ENCODE measurements around the gene YIPF3.
"Not testable (repeated sequence)": the region's sequence is repeated elsewhere in the genome, so short reads cannot be mapped to it uniquely, and the experiment has no call there.

YIPF3 gene

DNA sequence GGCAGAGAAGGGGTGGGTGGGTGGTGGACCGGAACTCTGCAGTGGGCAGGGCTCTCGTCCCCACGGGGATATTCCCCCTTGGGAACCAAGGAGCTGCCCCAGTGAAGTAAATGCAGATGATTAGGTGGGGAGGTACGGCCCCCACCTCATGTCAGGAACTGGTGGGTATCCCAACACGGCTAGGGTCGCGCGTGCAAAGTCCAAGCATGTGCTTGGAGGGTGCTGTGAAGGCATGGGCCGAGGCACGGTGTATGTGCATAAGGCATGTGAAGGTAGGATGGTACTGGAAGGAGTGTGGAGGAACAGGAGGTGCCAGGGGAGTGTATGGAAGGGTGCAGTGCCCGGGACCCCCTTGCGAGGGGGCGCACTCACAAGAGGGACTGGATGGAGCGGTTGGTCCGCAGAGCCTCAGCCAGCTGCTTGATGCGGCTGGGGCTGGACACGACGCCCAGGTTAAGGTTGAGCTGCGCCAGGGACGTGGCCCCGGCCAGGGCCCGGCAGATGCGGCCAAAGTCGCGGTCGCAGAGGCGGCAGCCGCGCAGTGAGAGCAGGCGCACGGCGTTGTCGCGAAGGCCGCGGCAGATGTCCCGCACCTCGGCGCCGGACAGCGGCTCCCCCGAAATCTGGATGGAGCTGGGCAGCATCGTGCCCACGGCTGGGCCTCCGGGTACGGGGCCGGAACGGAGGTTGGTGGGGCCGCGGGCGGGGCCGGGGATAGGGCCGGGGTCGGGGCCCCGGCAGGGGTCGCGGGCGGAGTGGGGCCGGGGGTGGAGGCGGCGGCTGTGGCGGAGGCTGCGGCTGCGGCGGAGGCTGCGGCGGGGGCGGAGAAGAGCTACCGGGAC, 7.4 kb downstream of the YIPF3 start:
- DNase-seq (ENCODE audit: low spot score) = peak; percentile 29

DNA sequence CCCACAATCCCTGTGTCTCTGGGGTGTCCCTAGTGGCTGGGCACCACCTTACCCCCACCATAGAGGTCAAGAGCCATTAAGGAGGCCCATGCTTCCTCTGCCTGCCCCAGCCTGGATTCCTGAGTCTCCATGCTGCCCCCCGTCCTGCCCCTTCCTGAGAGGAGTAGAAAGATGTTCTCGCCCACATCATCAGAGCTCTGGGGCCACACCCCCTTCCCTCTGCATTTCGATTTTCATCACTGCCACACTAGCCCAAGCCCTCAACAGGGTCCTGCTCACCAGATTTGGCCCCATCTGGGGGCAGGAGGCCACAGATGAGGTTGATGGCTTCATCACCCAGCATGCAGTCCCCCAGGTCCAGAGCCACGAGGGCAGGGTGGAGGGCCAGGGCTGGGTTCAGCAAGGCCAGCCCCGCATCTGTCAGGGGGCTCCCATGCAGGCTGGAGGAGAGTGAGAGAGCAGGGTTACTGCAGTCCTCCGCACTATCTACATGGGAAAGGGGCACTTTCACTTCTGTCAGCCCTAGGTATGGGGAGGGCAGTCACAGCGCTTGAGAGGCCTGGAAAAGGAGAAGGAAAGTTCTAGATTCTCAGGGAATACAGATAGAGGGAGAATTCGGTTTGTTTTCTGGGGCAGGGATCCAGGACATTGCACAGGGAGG, 8.1 kb downstream of the YIPF3 start:
- no peak for DNase-seq (ENCODE audit: low spot score)

DNA sequence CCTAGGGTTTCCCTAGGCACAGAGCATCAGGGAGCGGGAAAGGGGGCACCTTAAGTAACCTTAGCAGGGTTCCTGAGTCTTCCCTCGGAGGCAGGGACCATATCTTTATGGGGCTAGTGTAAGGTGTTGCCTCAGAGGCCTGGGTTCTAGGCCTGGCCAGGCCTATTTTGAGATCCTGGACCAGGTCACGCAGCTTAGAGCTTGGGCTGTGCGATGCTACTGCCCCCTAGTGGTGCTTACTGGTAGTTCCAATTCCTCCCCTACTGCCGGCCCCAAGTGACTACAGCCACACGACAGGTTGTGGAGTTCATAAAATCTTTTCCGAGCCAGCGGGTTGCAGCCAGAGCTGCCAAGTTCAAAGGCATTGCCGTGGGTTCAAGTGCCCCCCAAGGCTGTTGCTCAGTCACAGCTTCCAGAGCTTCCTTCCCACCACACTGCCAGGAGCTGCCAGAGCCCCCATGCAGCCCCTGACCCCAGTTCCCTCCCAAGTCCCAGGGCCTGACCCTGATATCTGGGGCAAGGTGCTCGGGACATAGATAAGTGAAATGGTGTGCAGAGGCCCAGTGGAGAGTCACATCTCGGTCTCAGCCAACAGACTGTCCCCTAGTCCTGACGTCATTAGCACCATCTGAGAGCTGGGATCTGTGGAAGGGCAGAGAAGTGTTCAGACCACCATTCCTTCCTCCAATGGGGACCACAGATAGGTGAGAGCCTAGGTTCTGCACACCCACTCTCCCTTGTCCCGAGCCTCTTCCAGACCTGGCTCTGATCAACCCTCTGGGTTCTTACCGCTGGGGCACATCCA, 9.9 kb downstream of the YIPF3 start:
- peak; percentile 86 for DNase-seq (ENCODE audit: low spot score)

GRCh38 chr6:43506171-43506570, 10.6 kb downstream of the YIPF3 start:
- no peak for DNase-seq (ENCODE audit: low spot score)

GRCh38 chr6:43505718-43506117, 11.0 kb downstream of the YIPF3 start:
- peak; percentile 39 for DNase-seq (ENCODE audit: low spot score)

DNA sequence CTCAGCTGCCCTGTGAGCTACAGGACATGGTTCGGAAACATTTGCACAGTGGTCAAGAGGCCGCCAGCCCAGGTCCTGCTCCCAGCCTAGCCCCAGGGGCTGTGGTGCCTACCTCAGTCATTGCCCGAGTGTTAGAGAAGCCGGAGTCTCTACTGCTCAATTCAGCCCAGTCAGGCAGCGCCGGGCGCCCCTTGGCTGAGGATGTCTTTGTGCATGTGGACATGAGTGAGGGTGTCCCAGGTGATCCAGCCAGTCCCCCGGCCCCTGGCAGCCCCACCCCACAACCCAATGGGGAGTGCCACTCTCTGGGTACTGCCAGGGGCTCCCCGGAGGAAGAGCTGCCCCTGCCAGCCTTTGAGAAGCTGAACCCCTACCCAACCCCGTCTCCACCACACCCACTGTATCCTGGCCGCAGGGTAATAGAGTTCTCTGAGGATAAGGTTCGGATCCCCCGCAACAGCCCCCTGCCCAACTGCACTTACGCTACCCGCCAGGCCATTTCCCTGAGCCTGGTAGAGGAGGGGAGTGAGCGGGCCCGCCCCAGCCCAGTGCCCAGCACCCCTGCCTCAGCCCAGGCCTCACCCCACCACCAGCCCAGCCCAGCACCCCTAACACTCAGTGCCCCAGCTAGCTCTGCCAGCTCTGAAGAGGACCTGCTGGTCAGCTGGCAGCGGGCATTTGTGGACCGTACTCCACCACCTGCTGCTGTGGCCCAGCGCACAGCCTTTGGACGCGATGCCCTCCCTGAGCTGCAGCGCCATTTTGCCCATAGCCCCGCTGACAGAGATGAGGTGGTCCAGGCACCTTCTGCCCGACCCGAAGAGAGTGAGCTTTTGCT, 11.8 kb downstream of the YIPF3 start:
- no peak for DNase-seq (ENCODE audit: low spot score)

- no peak for DNase-seq (ENCODE audit: low spot score)
These were observed 13.3 kb downstream of the YIPF3 start for GRCh38 chr6:43503443-43503842.

DNA sequence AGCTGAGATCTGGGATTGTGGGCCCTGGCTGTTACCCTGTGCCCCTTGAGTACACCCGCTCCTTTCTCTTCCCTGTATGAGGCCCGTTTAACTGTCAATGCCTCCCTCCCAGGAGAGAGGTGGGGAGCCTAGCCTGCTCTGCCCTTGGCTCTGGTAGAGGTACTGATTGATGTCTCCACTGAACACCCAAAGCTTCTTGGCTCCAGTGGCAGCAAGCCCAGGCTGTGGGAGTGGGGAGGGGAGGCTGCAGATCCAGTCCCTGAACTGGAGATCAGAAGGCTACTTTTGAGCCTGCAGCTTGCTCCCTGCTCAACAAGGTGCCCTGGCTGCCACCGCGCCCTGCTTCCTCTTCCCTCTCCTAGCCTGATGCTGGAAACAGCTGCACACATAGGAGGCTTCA, 14.1 kb downstream of the YIPF3 start:
- DNase-seq (ENCODE audit: low spot score) = no peak

- DNase-seq (ENCODE audit: low spot score) = no peak
These were observed 15.8 kb downstream of the YIPF3 start for GRCh38 chr6:43500921-43501320.

DNA sequence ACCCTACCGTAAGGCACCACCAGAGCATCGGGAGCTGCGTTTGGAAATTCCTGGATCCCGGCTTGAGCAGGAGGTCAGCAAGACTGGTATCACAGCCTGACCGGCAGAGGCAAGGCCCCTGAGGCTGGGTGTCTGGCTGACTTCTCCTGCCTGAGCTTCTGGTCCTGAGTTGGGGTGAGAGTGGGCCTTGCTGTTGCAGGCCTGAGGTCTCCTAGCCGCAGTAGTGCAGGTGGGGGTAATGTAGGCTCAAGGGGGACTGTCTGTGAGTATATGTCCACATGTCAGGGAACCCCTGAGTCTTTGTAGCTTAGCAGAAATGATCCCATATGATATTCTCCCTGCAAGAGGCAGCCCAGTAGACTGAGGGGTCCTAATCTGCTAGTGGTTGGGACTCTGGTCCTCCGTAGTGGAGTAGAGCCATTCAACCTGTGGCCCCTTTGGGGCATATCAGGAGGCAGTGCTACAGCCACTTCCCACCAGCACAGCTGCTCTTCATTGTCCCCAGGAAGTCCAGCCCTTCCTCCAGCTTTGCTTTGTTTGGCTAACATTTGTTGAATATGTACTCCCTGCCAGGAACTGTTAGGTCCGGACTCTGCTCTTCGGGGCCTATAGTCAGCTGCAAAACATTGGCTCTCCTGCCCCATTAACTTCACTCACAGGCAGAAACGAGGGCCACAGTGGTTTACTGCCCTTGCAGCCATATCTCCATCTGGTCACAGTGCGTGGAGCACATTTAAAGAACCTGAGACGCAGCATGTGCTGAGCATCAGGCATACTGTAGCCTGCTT, 17.5 kb downstream of the YIPF3 start:
- DNase-seq (ENCODE audit: low spot score) = no peak

- DNase-seq (ENCODE audit: low spot score) = not testable (repeated sequence)
These were observed 18.4 kb downstream of the YIPF3 start for GRCh38 chr6:43498291-43498690.

DNA sequence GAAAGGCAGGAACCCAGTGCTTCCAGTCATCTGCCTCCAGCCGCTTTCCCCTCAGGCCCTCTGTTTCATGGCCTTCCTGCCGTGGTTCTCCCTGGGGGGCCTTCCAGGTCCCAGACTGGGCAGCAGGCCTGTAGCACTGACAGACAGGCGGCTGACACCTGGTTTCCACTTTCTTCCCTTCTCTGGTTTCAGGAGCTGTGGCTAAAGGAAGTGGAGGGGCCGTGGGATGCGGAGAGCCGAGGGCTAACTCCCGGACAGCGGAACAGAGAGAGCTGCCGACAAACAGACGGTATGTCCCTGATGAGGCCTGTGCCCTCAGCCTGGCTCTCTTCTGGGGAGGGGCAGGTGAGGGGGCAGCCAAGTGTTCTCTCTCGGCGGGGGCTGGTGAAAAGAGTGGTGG, 19.0 kb downstream of the YIPF3 start:
- no peak for DNase-seq (ENCODE audit: low spot score)

- no peak for DNase-seq (ENCODE audit: low spot score)
These were observed 19.7 kb downstream of the YIPF3 start for GRCh38 chr6:43497129-43497396.

DNA sequence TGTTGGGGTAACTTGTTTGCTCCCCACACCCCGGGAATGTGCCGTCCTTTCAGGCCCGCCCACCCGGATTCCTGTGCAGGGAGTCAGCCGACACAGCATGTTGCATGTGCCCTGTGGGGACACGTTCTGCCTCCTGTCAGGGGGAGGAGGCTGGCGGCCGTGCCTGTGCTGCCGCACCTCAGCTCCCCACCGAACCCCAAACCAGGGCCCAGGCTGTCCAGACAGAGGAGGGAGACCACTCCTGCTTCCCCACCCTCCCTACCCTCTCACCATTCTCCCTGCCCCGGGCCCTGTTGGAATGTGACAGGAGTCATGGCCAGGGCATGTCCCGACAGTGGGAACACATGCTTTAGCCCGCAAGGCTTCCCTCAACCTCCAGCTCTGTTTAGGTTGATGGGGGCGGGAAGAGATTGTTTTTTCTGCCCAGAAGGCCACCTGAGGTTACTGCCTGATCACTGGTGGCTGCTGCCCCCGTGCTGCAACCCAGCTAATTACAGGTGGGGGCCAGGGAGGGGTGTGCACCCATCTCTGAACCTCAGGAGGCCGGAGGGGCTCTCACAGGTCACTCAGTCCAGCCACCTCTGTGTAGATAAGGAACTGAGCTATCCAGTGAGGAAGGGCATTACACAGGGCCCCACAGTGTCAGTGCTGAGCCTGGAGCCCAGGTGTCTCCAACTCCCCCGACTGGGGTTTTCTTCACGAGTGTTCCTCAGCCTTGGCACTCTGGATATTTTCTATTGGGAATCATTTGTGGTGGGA, 20.2 kb downstream of the YIPF3 start:
- peak; percentile 77 for DNase-seq (ENCODE audit: low spot score)

GRCh38 chr6:43495409-43495941, 21.3 kb downstream of the YIPF3 start:
- DNase-seq (ENCODE audit: low spot score) = no peak

DNA sequence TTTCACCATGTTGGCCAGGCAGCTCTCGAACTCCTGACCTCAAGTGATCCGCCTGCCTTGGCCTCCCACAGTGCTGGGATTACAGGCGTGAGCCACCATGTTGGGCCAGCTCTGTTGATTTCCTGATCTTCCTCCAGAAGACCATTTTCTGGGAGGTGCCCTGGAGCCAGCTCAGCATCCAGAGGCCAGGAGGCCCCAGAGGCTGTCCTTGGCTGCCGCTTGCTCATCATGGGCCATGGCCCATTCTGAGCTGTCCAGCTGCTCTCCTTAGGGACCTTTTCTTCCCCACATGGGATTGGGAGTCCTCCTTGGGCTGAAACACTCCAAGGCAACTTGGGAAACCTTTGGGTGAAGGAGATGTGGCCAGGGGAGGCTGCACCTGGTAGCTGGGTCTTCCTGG, 22.0 kb downstream of the YIPF3 start:
- DNase-seq (ENCODE audit: low spot score) = no peak

- DNase-seq (ENCODE audit: low spot score) = no peak
These were observed 22.4 kb downstream of the YIPF3 start for GRCh38 chr6:43494321-43494720.

GRCh38 chr6:43493833-43494232, 22.9 kb downstream of the YIPF3 start:
- no peak for DNase-seq (ENCODE audit: low spot score)

DNA sequence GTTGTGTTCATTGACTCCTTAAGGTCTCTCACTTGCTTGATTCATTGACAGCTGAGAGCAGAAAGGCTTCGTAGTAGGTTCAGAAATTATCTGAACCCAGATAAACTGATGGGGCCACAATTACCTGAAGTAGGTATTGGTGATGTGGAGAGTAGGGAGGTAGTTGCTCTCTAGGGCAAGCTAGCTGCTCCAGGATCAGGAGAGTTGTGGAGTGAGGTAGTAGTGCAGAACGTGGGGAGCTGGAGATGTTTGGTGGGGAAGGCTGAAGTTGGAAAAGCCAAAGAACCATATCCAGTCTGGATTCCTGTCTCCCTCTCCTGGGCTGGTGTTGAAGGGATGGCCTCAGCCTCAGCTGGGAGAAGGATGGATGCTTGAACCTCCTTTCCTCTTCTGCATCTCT, 23.5 kb downstream of the YIPF3 start:
- no peak for DNase-seq (ENCODE audit: low spot score)

DNA sequence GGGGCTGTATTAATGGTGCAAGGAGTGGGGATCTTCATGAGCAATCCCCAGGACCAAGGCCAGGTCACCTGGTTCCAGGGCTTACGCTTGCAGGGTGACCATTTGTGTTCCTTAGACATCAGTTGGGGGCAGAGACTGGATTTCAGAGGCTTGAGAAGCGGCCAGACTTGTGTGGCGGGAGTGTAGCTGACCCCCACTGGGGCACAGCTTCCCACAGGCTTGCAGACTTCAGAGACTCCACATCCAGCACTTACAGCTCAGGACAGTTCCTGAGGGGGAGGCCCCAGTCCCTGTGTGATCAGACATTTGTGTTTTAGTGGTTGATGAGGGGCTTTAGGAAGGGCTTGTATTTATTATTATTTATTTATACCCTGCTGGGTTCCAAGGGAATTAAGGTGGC, 24.1 kb downstream of the YIPF3 start:
- peak; percentile 48 for DNase-seq (ENCODE audit: low spot score)
